ENCODE measurements around the gene TMCC2. TPM values are rescaled to one million over a fixed set of nuclear protein-coding genes. Genes with fewer than 3 reads are reported as not detected.

The TMCC2 gene
- total RNA-seq, 2 donors from 2014 or later = 6.8 to 8.9 TPM

DNA sequence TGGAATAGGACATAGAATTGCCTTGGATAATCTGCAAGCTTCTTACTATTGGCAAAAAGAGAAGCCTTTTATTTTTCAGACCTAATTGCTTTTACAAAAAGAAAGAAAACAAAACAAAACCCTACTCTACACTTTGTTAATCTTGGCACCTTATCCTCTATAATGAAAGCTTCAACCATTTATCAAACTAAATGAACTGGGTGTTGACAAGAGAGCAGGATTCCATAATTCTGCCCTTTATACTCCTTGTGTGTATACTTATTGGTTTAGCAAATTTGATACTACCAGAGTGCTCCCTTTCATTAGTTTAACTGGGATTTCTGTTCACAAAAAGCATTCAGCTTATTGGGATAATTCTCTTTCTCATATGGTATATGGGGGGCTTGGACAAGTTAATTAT, 3.0 kb upstream of the TMCC2 start:
- ATAC-seq (ENCODE audit: insufficient number of reproducible peaks, low FRiP score, low read depth) = no peak
- TF ChIP-seq, protein P1, sequence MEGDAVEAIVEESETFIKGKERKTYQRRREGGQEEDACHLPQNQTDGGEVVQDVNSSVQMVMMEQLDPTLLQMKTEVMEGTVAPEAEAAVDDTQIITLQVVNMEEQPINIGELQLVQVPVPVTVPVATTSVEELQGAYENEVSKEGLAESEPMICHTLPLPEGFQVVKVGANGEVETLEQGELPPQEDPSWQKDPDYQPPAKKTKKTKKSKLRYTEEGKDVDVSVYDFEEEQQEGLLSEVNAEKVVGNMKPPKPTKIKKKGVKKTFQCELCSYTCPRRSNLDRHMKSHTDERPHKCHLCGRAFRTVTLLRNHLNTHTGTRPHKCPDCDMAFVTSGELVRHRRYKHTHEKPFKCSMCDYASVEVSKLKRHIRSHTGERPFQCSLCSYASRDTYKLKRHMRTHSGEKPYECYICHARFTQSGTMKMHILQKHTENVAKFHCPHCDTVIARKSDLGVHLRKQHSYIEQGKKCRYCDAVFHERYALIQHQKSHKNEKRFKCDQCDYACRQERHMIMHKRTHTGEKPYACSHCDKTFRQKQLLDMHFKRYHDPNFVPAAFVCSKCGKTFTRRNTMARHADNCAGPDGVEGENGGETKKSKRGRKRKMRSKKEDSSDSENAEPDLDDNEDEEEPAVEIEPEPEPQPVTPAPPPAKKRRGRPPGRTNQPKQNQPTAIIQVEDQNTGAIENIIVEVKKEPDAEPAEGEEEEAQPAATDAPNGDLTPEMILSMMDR (IDR thresholded peaks at IDR 0.05) = no peak
- H3K4me3 ChIP-seq = no peak overlapping the region

GRCh38 chr1:205225901-205226765, 1.6 kb upstream of the TMCC2 start:
- no peak for DNase-seq (ENCODE audit: low spot score)
- TF ChIP-seq, protein P1 (IDR thresholded peaks at IDR 0.05) = no peak
- Histone ChIP-seq H3K36me3 (no peaks in the 10 kb centered on the region), H3K27me3 (replicated peaks; ENCODE audit: insufficient read depth) (no peaks in the 10 kb centered on the region), H3K4me3 (no peak overlapping the region), H3K27ac (no peak overlapping the region), H3K4me1 (ENCODE audit: control insufficient read depth in 1 of 2, low read depth in 2 of 2) (peaks cover 11 to 16% of the 10 kb centered on the region in 2 donors), H3K9me3 (no peaks in the 10 kb centered on the region)
- no peak for ATAC-seq (ENCODE audit: insufficient number of reproducible peaks, low FRiP score, low read depth)

More for the DNA sequence above, 3.0 kb upstream of the TMCC2 start:
- H3K36me3 ChIP-seq = no peaks in the 10 kb centered on the region
- H3K27me3 ChIP-seq (replicated peaks; ENCODE audit: insufficient read depth) = no peaks in the 10 kb centered on the region
- H3K9me3 ChIP-seq = no peaks in the 10 kb centered on the region
- H3K27ac ChIP-seq = no peak overlapping the region
- no peak for DNase-seq (ENCODE audit: low spot score)
- H3K4me1 ChIP-seq (ENCODE audit: control insufficient read depth in 1 of 2, low read depth in 2 of 2) = peaks cover 5 to 10% of the 10 kb centered on the region in 2 donors

DNA sequence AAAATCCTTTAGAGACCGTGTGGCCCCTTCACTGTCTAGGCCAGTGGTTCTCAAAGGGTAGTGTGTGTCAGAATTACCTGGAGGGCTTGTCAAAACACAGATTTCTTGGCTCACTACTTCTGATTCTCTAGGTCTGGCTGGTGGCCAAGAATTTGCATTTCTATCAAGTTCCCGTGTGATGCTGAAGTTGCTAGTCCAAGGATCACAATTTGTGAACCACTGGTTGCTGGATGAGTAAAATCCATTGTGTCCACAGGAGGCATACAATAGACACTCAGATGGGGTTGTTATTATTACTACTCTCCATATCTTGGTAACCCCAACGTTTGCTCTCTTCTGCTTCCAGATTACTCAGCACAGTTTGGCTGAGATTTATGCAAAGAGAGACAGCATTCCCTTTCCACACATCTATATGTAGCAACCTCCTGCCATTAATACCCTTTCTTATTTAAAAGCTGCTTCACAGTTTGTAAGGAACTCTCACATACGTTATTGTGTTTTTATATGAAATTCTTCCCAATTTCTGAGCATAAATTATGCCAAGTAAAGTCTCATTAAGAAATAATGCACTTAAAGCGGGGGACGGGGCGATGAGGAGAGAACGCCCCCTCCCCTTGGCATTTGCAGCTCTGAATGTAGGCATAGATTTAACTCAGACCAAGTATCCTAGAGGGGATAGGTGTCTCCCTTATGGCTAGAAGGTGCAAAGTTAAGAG, 720 bp upstream of the TMCC2 start:
- TF ChIP-seq, protein P1 (IDR thresholded peaks at IDR 0.05) = no peak
- DNase-seq (ENCODE audit: low spot score) (no peak), ATAC-seq (ENCODE audit: insufficient number of reproducible peaks, low FRiP score, low read depth) (no peak)
- Histone ChIP-seq H3K4me1 (ENCODE audit: control insufficient read depth in 1 of 2, low read depth in 2 of 2) (peaks cover 11 to 16% of the 10 kb centered on the region in 2 donors), H3K27me3 (replicated peaks; ENCODE audit: insufficient read depth) (no peaks in the 10 kb centered on the region), H3K4me3 (peak overlapping the region; percentile 85), H3K36me3 (no peaks in the 10 kb centered on the region), H3K27ac (no peak overlapping the region), H3K9me3 (no peaks in the 10 kb centered on the region)

- no peaks in the 10 kb centered on the region for H3K9me3 ChIP-seq
- TF ChIP-seq, protein P1 (IDR thresholded peaks at IDR 0.05) = no peak
- H3K27ac ChIP-seq = no peak overlapping the region
- ATAC-seq (ENCODE audit: insufficient number of reproducible peaks, low FRiP score, low read depth) (no peak), DNase-seq (ENCODE audit: low spot score) (no peak)
- H3K4me1 ChIP-seq (ENCODE audit: control insufficient read depth in 1 of 2, low read depth in 2 of 2) = peaks cover 11 to 16% of the 10 kb centered on the region in 2 donors
- H3K27me3 ChIP-seq (replicated peaks; ENCODE audit: insufficient read depth) = no peaks in the 10 kb centered on the region
- H3K4me3 ChIP-seq = peak overlapping the region; percentile 83
- no peaks in the 10 kb centered on the region for H3K36me3 ChIP-seq
Observed at GRCh38 chr1:205228093-205228521, 361 bp downstream of the TMCC2 start.

DNA sequence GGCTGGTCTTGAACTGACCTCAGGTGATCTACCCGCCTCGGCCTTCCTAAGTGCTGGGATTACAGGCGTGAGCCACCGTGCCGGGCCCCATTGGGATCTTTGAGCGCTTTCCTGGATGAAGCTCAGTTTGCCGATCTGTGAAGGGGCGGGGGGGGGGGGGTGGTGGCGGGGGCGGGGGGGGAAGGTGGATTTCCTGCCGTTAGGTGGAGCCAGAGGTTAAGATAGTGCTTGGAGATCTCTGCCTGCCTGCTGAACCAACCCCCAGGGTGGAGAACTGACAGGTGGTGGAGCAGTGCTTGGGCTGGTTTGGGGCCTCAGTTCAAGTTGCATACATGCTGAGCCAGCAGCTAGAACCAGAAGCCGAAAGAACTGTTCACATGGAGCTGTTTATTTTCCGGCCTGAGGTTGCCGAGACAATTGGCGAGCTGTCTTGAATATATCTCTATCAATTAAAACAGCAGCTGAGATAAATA, 1.7 kb downstream of the TMCC2 start:
- no peaks in the 10 kb centered on the region for H3K27me3 ChIP-seq (replicated peaks; ENCODE audit: insufficient read depth)
- no peaks in the 10 kb centered on the region for H3K9me3 ChIP-seq
- H3K27ac ChIP-seq = no peak overlapping the region
- TF ChIP-seq, protein P1 (IDR thresholded peaks at IDR 0.05) = no peak
- peak overlapping the region; percentile 83 for H3K4me3 ChIP-seq
- peaks cover 11 to 16% of the 10 kb centered on the region in 2 donors for H3K4me1 ChIP-seq (ENCODE audit: control insufficient read depth in 1 of 2, low read depth in 2 of 2)
- ATAC-seq (ENCODE audit: insufficient number of reproducible peaks, low FRiP score, low read depth) (no peak), DNase-seq (ENCODE audit: low spot score) (no peak)
- no peaks in the 10 kb centered on the region for H3K36me3 ChIP-seq

Measured in thoracic aorta (tissue), 2 donors.